HEK293 (cell line): Measurements from ENCODE around the gene NEUROG2.

ENCODE experiments used
- BCL6B ChIP-seq: fragments of 450-650 bp; formaldehyde crosslinking; IDR thresholded peaks from 2 replicates; pipeline ENCODE4 v1.5.1; 2017; ENCODE audit warnings: missing biosample characterization, missing genetic modification characterization
- FEZF1 ChIP-seq: fragments of 450-650 bp; formaldehyde crosslinking; IDR thresholded peaks from 2 replicates; pipeline ENCODE4 v1.5.1; 2016; ENCODE audit warnings: missing biosample characterization, missing genetic modification characterization
- HIC1 ChIP-seq: fragments of 450-650 bp; formaldehyde crosslinking; IDR thresholded peaks from 2 replicates; pipeline ENCODE4 v1.5.1; 2016; ENCODE audit warnings: missing biosample characterization, missing genetic modification characterization
- OSR2 ChIP-seq: fragments of 450-650 bp; formaldehyde crosslinking; IDR thresholded peaks from 2 replicates; pipeline ENCODE4 v1.5.1; 2016; ENCODE audit warnings: missing biosample characterization, missing genetic modification characterization
- OVOL3 ChIP-seq: fragments of 450-650 bp; formaldehyde crosslinking; IDR thresholded peaks from 2 replicates; pipeline ENCODE4 v1.5.1; 2016; ENCODE audit warnings: missing biosample characterization, missing genetic modification characterization
- SP7 ChIP-seq: fragments of 450-650 bp; formaldehyde crosslinking; IDR thresholded peaks from 2 replicates; pipeline ENCODE4 v1.5.1; 2016; ENCODE audit warnings: missing biosample characterization, missing genetic modification characterization
- TRIM28 ChIP-seq: IDR thresholded peaks from 2 replicates; pipeline ENCODE4 v1.6.1; 2011; ENCODE audit warnings: low read length, control low read depth, borderline replicate concordance
- YY1 ChIP-seq: fragments of 450-650 bp; formaldehyde crosslinking; IDR thresholded peaks from 2 replicates; pipeline ENCODE4 v1.5.1; 2018; ENCODE audit warnings: missing biosample characterization, missing genetic modification characterization
- ZBTB49 ChIP-seq: fragments of 450-650 bp; formaldehyde crosslinking; IDR thresholded peaks from 2 replicates; pipeline ENCODE4 v1.5.1; 2016; ENCODE audit warnings: missing biosample characterization, missing genetic modification characterization, low read depth
- ZBTB7A ChIP-seq: fragments of 450-650 bp; formaldehyde crosslinking; IDR thresholded peaks from 2 replicates; pipeline ENCODE4 v1.5.1; 2016; ENCODE audit warnings: low read depth, missing biosample characterization, missing genetic modification characterization
- ZFP37 ChIP-seq: fragments of 450-650 bp; formaldehyde crosslinking; IDR thresholded peaks from 2 replicates; pipeline ENCODE4 v1.5.1; 2016; ENCODE audit warnings: missing biosample characterization, missing genetic modification characterization
- ZNF121 ChIP-seq: fragments of 450-650 bp; formaldehyde crosslinking; IDR thresholded peaks from 2 replicates; pipeline ENCODE4 v1.5.1; 2016; ENCODE audit warnings: missing biosample characterization, missing genetic modification characterization
- ZNF16 ChIP-seq: fragments of 450-650 bp; formaldehyde crosslinking; IDR thresholded peaks from 2 replicates; pipeline ENCODE4 v1.5.1; 2016; ENCODE audit warnings: low read depth, missing biosample characterization, missing genetic modification characterization
- ZNF184 ChIP-seq: fragments of 450-650 bp; IDR thresholded peaks from 2 replicates; pipeline ENCODE4 v1.5.1; 2018; ENCODE audit warnings: missing biosample characterization, mild to moderate bottlenecking, missing genetic modification characterization
- ZNF19 ChIP-seq: fragments of 450-650 bp; formaldehyde crosslinking; IDR thresholded peaks from 2 replicates; pipeline ENCODE4; 2016; ENCODE audit warnings: missing biosample characterization, missing genetic modification characterization, low read depth
- ZNF2 ChIP-seq: fragments of 450-650 bp; formaldehyde crosslinking; IDR thresholded peaks from 2 replicates; pipeline ENCODE4 v1.5.1; 2016; ENCODE audit warnings: missing biosample characterization, missing genetic modification characterization
- ZNF202 ChIP-seq: fragments of 450-650 bp; formaldehyde crosslinking; IDR thresholded peaks from 2 replicates; pipeline ENCODE4 v1.5.1; 2016; ENCODE audit warnings: missing biosample characterization, missing genetic modification characterization, borderline replicate concordance
- ZNF311 ChIP-seq: fragments of 450-650 bp; formaldehyde crosslinking; IDR thresholded peaks from 2 replicates; pipeline ENCODE4 v1.5.1; 2017; ENCODE audit warnings: missing biosample characterization, missing genetic modification characterization, borderline replicate concordance
- ZNF366 ChIP-seq: fragments of 450-650 bp; formaldehyde crosslinking; conservative IDR thresholded peaks from 2 replicates; pipeline ENCODE4 v1.5.1; 2016; ENCODE audit warnings: missing biosample characterization, missing genetic modification characterization
- ZNF423 ChIP-seq: fragments of 450-650 bp; formaldehyde crosslinking; IDR thresholded peaks from 2 replicates; pipeline ENCODE4 v1.5.1; 2016; ENCODE audit warnings: missing biosample characterization, missing genetic modification characterization
- ZNF433 ChIP-seq: fragments of 450-650 bp; formaldehyde crosslinking; IDR thresholded peaks from 2 replicates; pipeline ENCODE4 v1.5.1; 2016; ENCODE audit warnings: missing biosample characterization, missing genetic modification characterization, low read depth
- ZNF48 ChIP-seq: fragments of 450-650 bp; formaldehyde crosslinking; IDR thresholded peaks from 2 replicates; pipeline ENCODE4 v1.5.1; 2016; ENCODE audit warnings: missing biosample characterization, missing genetic modification characterization
- ZNF501 ChIP-seq: fragments of 450-650 bp; formaldehyde crosslinking; IDR thresholded peaks from 2 replicates; pipeline ENCODE4 v1.5.1; 2016; ENCODE audit warnings: missing biosample characterization, missing genetic modification characterization
- ZNF629 ChIP-seq: fragments of 450-650 bp; formaldehyde crosslinking; IDR thresholded peaks from 2 replicates; pipeline ENCODE4 v1.5.1; 2017; ENCODE audit warnings: missing biosample characterization, missing genetic modification characterization
- ZNF670 ChIP-seq: fragments of 450-650 bp; formaldehyde crosslinking; IDR thresholded peaks from 2 replicates; pipeline ENCODE4 v1.5.1; 2016; ENCODE audit warnings: missing biosample characterization, missing genetic modification characterization, low read depth
- ZNF704 ChIP-seq: fragments of 450-650 bp; formaldehyde crosslinking; IDR thresholded peaks from 2 replicates; pipeline ENCODE4 v1.5.1; 2016; ENCODE audit warnings: missing biosample characterization, missing genetic modification characterization
- ZNF768 ChIP-seq: fragments of 450-650 bp; formaldehyde crosslinking; IDR thresholded peaks from 2 replicates; pipeline ENCODE4 v1.5.1; 2018; ENCODE audit warnings: missing biosample characterization, mild to moderate bottlenecking, missing genetic modification characterization
- ZNF837 ChIP-seq: fragments of 450-650 bp; formaldehyde crosslinking; IDR thresholded peaks from 2 replicates; pipeline ENCODE4 v1.5.1; 2016; ENCODE audit warnings: missing biosample characterization, missing genetic modification characterization
- ZSCAN18 ChIP-seq: fragments of 450-650 bp; formaldehyde crosslinking; IDR thresholded peaks from 2 replicates; pipeline ENCODE4 v1.5.1; 2016; ENCODE audit warnings: missing biosample characterization, missing genetic modification characterization

NEUROG2 gene

GRCh38 chr4:112514647-112515197 is 1.3 kb downstream of the NEUROG2 start (continued):
- TF ChIP-seq TRIM28 (no peak), ZNF19 (tag by site-specific recombination) (no peak), BCL6B (tag by site-specific recombination) (no peak), HIC1 (tag by site-specific recombination) (peak; percentile 53; the same call in 1 of the 2 replicates), ZNF366 (tag by site-specific recombination) (no peak), ZNF16 (tag by site-specific recombination) (no peak), OVOL3 (tag by site-specific recombination) (no peak), ZBTB49 (tag by site-specific recombination) (no peak), ZNF670 (tag by site-specific recombination) (no peak), ZNF202 (no peak), ZNF837 (tag by site-specific recombination) (no peak), ZNF433 (no peak), ZNF311 (no peak), FEZF1 (tag by site-specific recombination) (no peak), ZNF184 (tag by site-specific recombination) (no peak), ZNF2 (no peak), ZFP37 (tag by site-specific recombination) (0 out of 2 replicates have a peak, but pooled peaks have one; percentile 31), ZNF121 (tag by site-specific recombination) (peak; percentile 97), SP7 (tag by site-specific recombination) (peak; percentile 27; the same call in 1 of the 2 replicates), ZNF768 (no peak), OSR2 (tag by site-specific recombination) (no peak), ZNF501 (tag by site-specific recombination) (no peak), YY1 (tag by site-specific recombination) (no peak), ZNF423 (tag by site-specific recombination) (no peak), ZNF704 (tag by site-specific recombination) (no peak), ZNF48 (no peak), ZNF629 (no peak), ZSCAN18 (tag by site-specific recombination) (no peak), ZBTB7A (tag by site-specific recombination) (no peak)
